GM18870 (cell line): ENCODE data around the gene FABP1.

Experiments
- ATAC-seq: cut with Tn5 transposase; IDR thresholded peaks from one replicate; pipeline ENCODE4 v1.9.1; 2021; ENCODE audit warnings: moderate library complexity; ENCODE audit not compliant: unreplicated experiment

The FABP1 gene

GRCh38 chr2:88116669-88117432 is 11.0 kb downstream of the FABP1 start:
- no peak for ATAC-seq

- no peak for ATAC-seq
These were observed 11.9 kb downstream of the FABP1 start for GRCh38 chr2:88115825-88116518.

GRCh38 chr2:88114889-88115288 is 13.0 kb downstream of the FABP1 start:
- ATAC-seq, result no peak

- no peak for ATAC-seq
These were observed 14.8 kb downstream of the FABP1 start for GRCh38 chr2:88113069-88113468.

- ATAC-seq, result no peak
These were observed 17.0 kb downstream of the FABP1 start for GRCh38 chr2:88110830-88111229.

- ATAC-seq, result no peak
These were observed 19.1 kb downstream of the FABP1 start for GRCh38 chr2:88108796-88109195.

GRCh38 chr2:88100489-88100858 is 27.4 kb downstream of the FABP1 start:
- no peak for ATAC-seq

GRCh38 chr2:88099798-88100488 is 27.9 kb downstream of the FABP1 start:
- no peak for ATAC-seq

- no peak for ATAC-seq
These were observed 29.3 kb downstream of the FABP1 start for GRCh38 chr2:88098558-88098900.

GRCh38 chr2:88097891-88098557 is 29.8 kb downstream of the FABP1 start:
- ATAC-seq, result no peak

- ATAC-seq, result no peak
These were observed 30.7 kb downstream of the FABP1 start for GRCh38 chr2:88097192-88097591.

GRCh38 chr2:88096708-88097107 is 31.2 kb downstream of the FABP1 start:
- ATAC-seq, result no peak

- ATAC-seq, result no peak
These were observed 32.8 kb downstream of the FABP1 start for GRCh38 chr2:88095022-88095421.

GRCh38 chr2:88092773-88093172 is 35.1 kb downstream of the FABP1 start:
- ATAC-seq, result no peak

- ATAC-seq, result no peak
These were observed 35.9 kb downstream of the FABP1 start for GRCh38 chr2:88091943-88092342.

GRCh38 chr2:88090446-88091283 is 37.2 kb downstream of the FABP1 start:
- no peak for ATAC-seq

- no peak for ATAC-seq
These were observed 38.9 kb downstream of the FABP1 start for GRCh38 chr2:88088999-88089398.

GRCh38 chr2:88087763-88088162 is 40.1 kb downstream of the FABP1 start:
- ATAC-seq, result no peak

GRCh38 chr2:88087073-88087472 is 40.8 kb downstream of the FABP1 start:
- ATAC-seq, result no peak

GRCh38 chr2:88086401-88086800 is 41.5 kb downstream of the FABP1 start:
- no peak for ATAC-seq

GRCh38 chr2:88085602-88086001 is 42.3 kb downstream of the FABP1 start:
- no peak for ATAC-seq
